Keratinocyte (primary cell): ENCODE data around the gene NUP160. TPM values are rescaled to one million over a fixed set of nuclear protein-coding genes. Genes with fewer than 3 reads are reported as not detected.
"Not testable (repeated sequence)": the region's sequence is repeated elsewhere in the genome, so short reads cannot be mapped to it uniquely, and the experiment has no call there.

Source experiments
- DNase-seq: peaks from one replicate; pipeline ENCODE4 v3.0.0-alpha.2; 2011; ENCODE audit warnings: low read depth, missing footprints, low spot score
- FAIRE-seq: peaks from 2 replicates; lab custom pipeline; 2011; peaks lifted over from hg19 to GRCh38; lab: Jason Lieb, UNC
- H2AFZ ChIP-seq: 2 replicates; pipeline ENCODE4 v1.6.0; 2012; ENCODE audit warnings: low read length, control low read depth, inconsistent platforms; ENCODE audit not compliant: control insufficient read depth
- H3K27ac ChIP-seq: 2 replicates; pipeline ENCODE4 v1.5.1; 2011; ENCODE audit warnings: low read length; ENCODE audit not compliant: control insufficient read depth, insufficient read depth
- H3K27me3 ChIP-seq: 3 replicates; pipeline ENCODE4 v1.6.0; 2011; ENCODE audit warnings: low read length; ENCODE audit not compliant: control insufficient read depth, insufficient read depth; ENCODE audit errors: extremely low read depth
- H3K36me3 ChIP-seq, 2 experiments: 2 replicates in 1 of 2; 3 replicates in 1 of 2; pipeline ENCODE4 v1.5.1; 2011; ENCODE audit warnings: low read length in 2 of 2, mild to moderate bottlenecking in 1 of 2; ENCODE audit not compliant: control insufficient read depth in 2 of 2, insufficient read depth in 2 of 2; ENCODE audit errors: extremely low read depth in 1 of 2
- H3K4me1 ChIP-seq: 3 replicates; pipeline ENCODE4 v1.5.1; 2011; ENCODE audit warnings: low read length; ENCODE audit not compliant: control insufficient read depth, insufficient read depth; ENCODE audit errors: extremely low read depth
- H3K4me2 ChIP-seq: 3 replicates; pipeline ENCODE4 v1.6.0; 2011; ENCODE audit warnings: low read depth, low read length; ENCODE audit not compliant: control insufficient read depth, insufficient read depth; ENCODE audit errors: extremely low read depth
- H3K4me3 ChIP-seq, 3 experiments: fragments of 200-600 bp in 1 of 3; sonication (generic) in 1 of 3; 2 replicates in 2 of 3; 3 replicates in 1 of 3; pipeline ENCODE4 v1.5.1; 2011 to 2016; ENCODE audit warnings: low read length in 3 of 3, mild to moderate bottlenecking in 3 of 3, control low read depth in 2 of 3, inconsistent platforms in 1 of 3, low read depth in 1 of 3, mixed read lengths in 1 of 3, mixed run types in 1 of 3, moderate library complexity in 1 of 3; ENCODE audit not compliant: control insufficient read depth in 2 of 3, insufficient read depth in 2 of 3; ENCODE audit errors: extremely low read depth in 1 of 3
- H3K79me2 ChIP-seq: 2 replicates; pipeline ENCODE4 v1.6.0; 2012; ENCODE audit warnings: low read length; ENCODE audit not compliant: control insufficient read depth, insufficient read depth
- H3K9ac ChIP-seq: 3 replicates; pipeline ENCODE4 v1.6.0; 2011; ENCODE audit warnings: low read length; ENCODE audit not compliant: control insufficient read depth, insufficient read depth; ENCODE audit errors: extremely low read depth
- H3K9me1 ChIP-seq: 3 replicates; pipeline ENCODE4 v1.6.0; 2011; ENCODE audit warnings: low read length; ENCODE audit not compliant: control insufficient read depth, insufficient read depth; ENCODE audit errors: extremely low read depth
- H3K9me3 ChIP-seq: 2 replicates; pipeline ENCODE4 v1.5.1; 2012; ENCODE audit warnings: low read depth, low read length; ENCODE audit not compliant: control insufficient read depth
- H4K20me1 ChIP-seq: 3 replicates; pipeline ENCODE4 v1.6.0; 2011; ENCODE audit warnings: low read length; ENCODE audit not compliant: control insufficient read depth, insufficient read depth; ENCODE audit errors: extremely low read depth
- CTCF ChIP-seq, 3 experiments: IDR thresholded peaks in 1 of 3; conservative IDR thresholded peaks in 1 of 3; optimal IDR thresholded peaks in 1 of 3; 2 replicates in 2 of 3; 3 replicates in 1 of 3; pipeline versions ENCODE3 to v1.5.1; 2011; ENCODE audit warnings: low read length in 3 of 3, mild to moderate bottlenecking in 3 of 3, moderate library complexity in 2 of 3, control low read depth in 1 of 3, inconsistent platforms in 1 of 3; ENCODE audit not compliant: insufficient read depth in 2 of 3; ENCODE audit errors: extremely low read depth in 1 of 3
- EZH2 ChIP-seq: IDR thresholded peaks from one replicate; pipeline ENCODE4 v1.6.1; 2012; ENCODE audit warnings: inconsistent platforms, mild to moderate bottlenecking, low read length, moderate library complexity
- dilution Hi-C: fragments of 300-500 bp; cut with MboI; formaldehyde crosslinking; loops from one replicate; pipeline ENCODE4 v1.7.0; 2020; ENCODE audit warnings: low sequenced_read_pairs; ENCODE audit not compliant: extremely low pct_ligation_motif_present
- polyA plus RNA-seq, 5 experiments: library from polyadenylated mRNA; depleted of rRNA in 3 of 5; stranded (reverse) in 3 of 5; stranded (forward) in 1 of 5; unstranded in 1 of 5; fragments of >200 nt; gene quantifications; 1 replicate in 1 of 5; 2 replicates in 3 of 5; 3 replicates in 1 of 5; pipeline versions ENCODE4 v1.2.1 to v1.2.3, GENCODE V29; 2011 to 2012; ENCODE audit warnings: missing spikeins in 2 of 5, low read depth in 1 of 5, low replicate concordance in 1 of 5

NUP160 gene
- polyA plus RNA-seq, 1 donor (not counting 4 experiments of a cell fraction or from before 2014, with no cell fraction given), result 26.6 TPM

DNA sequence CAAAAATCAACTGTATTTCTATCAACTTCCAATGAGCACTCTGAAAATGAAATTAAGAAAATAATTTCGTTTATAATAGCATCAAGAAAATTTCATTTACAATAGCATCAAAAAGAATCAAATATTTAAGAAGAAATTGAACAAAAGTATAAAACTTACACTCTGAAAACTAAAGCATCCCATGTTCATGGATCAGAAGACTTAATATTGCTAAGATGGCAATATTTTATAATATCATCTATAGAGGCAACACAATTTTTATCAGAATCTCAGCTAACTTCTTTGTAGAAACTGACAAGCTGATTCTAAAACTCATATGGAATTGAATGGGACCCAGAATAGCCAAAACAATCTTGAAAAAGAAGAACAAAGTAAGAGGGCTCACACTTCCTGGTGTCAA lies 19.9 kb downstream of the NUP160 start:
- H2AFZ ChIP-seq, result no peak overlapping the region
- H3K4me1 ChIP-seq, result no peaks in the 10 kb centered on the region
- H3K27me3 ChIP-seq, result no peaks in the 10 kb centered on the region
- no peak overlapping the region for H3K4me2 ChIP-seq
- H3K79me2 ChIP-seq, result peaks cover 40% of the 10 kb centered on the region
- TF ChIP-seq EZH2, result no peak
- H3K9ac ChIP-seq, result no peak overlapping the region
- no peaks in the 10 kb centered on the region for H3K9me3 ChIP-seq
- H3K9me1 ChIP-seq, result no peaks in the 10 kb centered on the region
- FAIRE-seq (no peak), DNase-seq (no peak)
- no peaks in the 10 kb centered on the region for H4K20me1 ChIP-seq
- H3K36me3 ChIP-seq, result no peaks in the 10 kb centered on the region
- no peak overlapping the region for H3K4me3 ChIP-seq
- H3K27ac ChIP-seq, result no peak overlapping the region
- dilution Hi-C loops, result no loop called here

- H3K4me3 ChIP-seq, dilution Hi-C loops, H3K4me1 ChIP-seq, H3K36me3 ChIP-seq, H4K20me1 ChIP-seq, FAIRE-seq, DNase-seq, H3K27ac ChIP-seq, H3K9me1 ChIP-seq, H2AFZ ChIP-seq, H3K27me3 ChIP-seq, H3K9me3 ChIP-seq, H3K4me2 ChIP-seq, H3K9ac ChIP-seq: not testable (repeated sequence)
- H3K79me2 ChIP-seq, result peaks cover 17% of the 10 kb centered on the region
These were observed 25.5 kb downstream of the NUP160 start for GRCh38 chr11:47822664-47823063.

GRCh38 chr11:47819743-47820142 lies 28.4 kb downstream of the NUP160 start:
- dilution Hi-C loops, result no loop called here
- H4K20me1 ChIP-seq, result no peaks in the 10 kb centered on the region
- H2AFZ ChIP-seq, result no peak overlapping the region
- H3K9ac ChIP-seq, result no peak overlapping the region
- no peak for FAIRE-seq
- no peak for DNase-seq
- H3K27me3 ChIP-seq, result no peaks in the 10 kb centered on the region
- TF ChIP-seq CTCF (optimal IDR thresholded peaks at IDR 0.05 in 1 of 3, IDR thresholded peaks at IDR 0.05 in 1 of 3, conservative IDR thresholded peaks at IDR 0.05 in 1 of 3; ENCODE audit: extremely low read depth in 1 of 3, insufficient read depth in 2 of 3, low read length in 3 of 3) (no peak), EZH2 (no peak)
- H3K36me3 ChIP-seq, result peaks cover 5 to 13% of the 10 kb centered on the region in 2 experiments
- H3K27ac ChIP-seq, result no peak overlapping the region
- H3K4me2 ChIP-seq, result no peak overlapping the region
- H3K9me3 ChIP-seq, result no peaks in the 10 kb centered on the region
- H3K4me3 ChIP-seq, result no peak overlapping the region
- H3K79me2 ChIP-seq, result peaks cover 1% of the 10 kb centered on the region
- no peaks in the 10 kb centered on the region for H3K4me1 ChIP-seq
- H3K9me1 ChIP-seq, result no peaks in the 10 kb centered on the region
